H9 (cell line): ENCODE results near the gene DAAM1. TPM values are rescaled to one million over a fixed set of nuclear protein-coding genes. Genes with fewer than 3 reads are reported as not detected.

ENCODE experiments used
- DNase-seq: peaks from one replicate; pipeline ENCODE4 v3.0.0-alpha.2; 2017
- H2AFZ ChIP-seq: one replicate; pipeline ENCODE4 v1.6.1; 2013; ENCODE audit warnings: mild to moderate bottlenecking, low read length, control low read depth, moderate library complexity
- H2AK5ac ChIP-seq: 2 replicates; pipeline ENCODE4 v1.6.1; 2013; ENCODE audit warnings: low read length, control low read depth, mixed read lengths; ENCODE audit not compliant: insufficient read length
- H2BK120ac ChIP-seq: one replicate; pipeline ENCODE4 v1.6.1; 2013; ENCODE audit warnings: low read depth, mild to moderate bottlenecking, low read length, control low read depth, inconsistent platforms; ENCODE audit not compliant: poor library complexity, severe bottlenecking
- H2BK12ac ChIP-seq: 2 replicates; pipeline ENCODE4 v1.6.1; 2013; ENCODE audit warnings: low read length, control low read depth, mixed read lengths, low read depth; ENCODE audit not compliant: insufficient read length
- H2BK15ac ChIP-seq: 2 replicates; pipeline ENCODE4 v1.6.1; 2013; ENCODE audit warnings: low read depth, low read length, control low read depth
- H2BK20ac ChIP-seq: one replicate; pipeline ENCODE4 v1.6.1; 2013; ENCODE audit warnings: low read depth, mild to moderate bottlenecking, low read length, control low read depth, inconsistent platforms; ENCODE audit not compliant: poor library complexity, severe bottlenecking
- H2BK5ac ChIP-seq: 2 replicates; pipeline ENCODE4 v1.6.1; 2013; ENCODE audit warnings: low read length, control low read depth, mixed read lengths; ENCODE audit not compliant: insufficient read length
- H3K14ac ChIP-seq: 2 replicates; pipeline ENCODE4 v1.6.1; 2013; ENCODE audit warnings: low read length, control low read depth; ENCODE audit not compliant: insufficient read depth
- H3K18ac ChIP-seq: 2 replicates; pipeline ENCODE4 v1.6.1; 2013; ENCODE audit warnings: low read depth, mild to moderate bottlenecking, mixed read lengths, low read length, control low read depth; ENCODE audit not compliant: insufficient read length
- H3K23ac ChIP-seq: 2 replicates; pipeline ENCODE4 v1.6.1; 2013; ENCODE audit warnings: low read length, control low read depth, mixed read lengths, low read depth; ENCODE audit not compliant: insufficient read length
- H3K23me2 ChIP-seq: 2 replicates; pipeline ENCODE4 v1.6.1; 2013; ENCODE audit warnings: low read depth, mild to moderate bottlenecking, mixed read lengths, low read length, control low read depth; ENCODE audit not compliant: insufficient read length, poor library complexity, severe bottlenecking
- H3K27ac ChIP-seq: 2 replicates; pipeline ENCODE4 v1.5.1; 2013; ENCODE audit warnings: low read length, control low read depth, mixed read lengths, low read depth; ENCODE audit not compliant: insufficient read length
- H3K27me3 ChIP-seq: 2 replicates; pipeline ENCODE4 v1.6.1; 2013; ENCODE audit warnings: low read length, control low read depth, inconsistent platforms; ENCODE audit not compliant: insufficient read depth
- H3K4ac ChIP-seq: 2 replicates; pipeline ENCODE4 v1.6.1; 2013; ENCODE audit warnings: low read depth, mild to moderate bottlenecking, control low read depth, inconsistent platforms, low read length, moderate library complexity
- H3K4me1 ChIP-seq: 2 replicates; pipeline ENCODE4 v1.6.1; 2013; ENCODE audit warnings: low read length, control low read depth, inconsistent platforms; ENCODE audit not compliant: insufficient read depth
- H3K4me2 ChIP-seq: 2 replicates; pipeline ENCODE4 v1.6.1; 2013; ENCODE audit warnings: low read length, control low read depth, mixed read lengths; ENCODE audit not compliant: insufficient read length, insufficient read depth
- H3K56ac ChIP-seq: 2 replicates; pipeline ENCODE4 v1.6.1; 2013; ENCODE audit warnings: low read depth, mild to moderate bottlenecking, mixed read lengths, low read length, control low read depth; ENCODE audit not compliant: insufficient read length
- H3K79me1 ChIP-seq: 2 replicates; pipeline ENCODE4 v1.6.1; 2013; ENCODE audit warnings: low read depth, mild to moderate bottlenecking, moderate library complexity, low read length, control low read depth, inconsistent platforms; ENCODE audit not compliant: insufficient read depth, poor library complexity, severe bottlenecking
- H3K79me2 ChIP-seq: 2 replicates; pipeline ENCODE4 v1.6.1; 2013; ENCODE audit warnings: low read length, control low read depth, inconsistent platforms; ENCODE audit not compliant: insufficient read depth
- H3K9ac ChIP-seq: 2 replicates; pipeline ENCODE4 v1.6.1; 2013; ENCODE audit warnings: low read length, control low read depth, mixed read lengths; ENCODE audit not compliant: insufficient read length; ENCODE audit errors: extremely low read depth
- H3K9me3 ChIP-seq: one replicate; pipeline ENCODE4 v1.6.1; 2013; ENCODE audit warnings: low read depth, low read length, inconsistent platforms; ENCODE audit not compliant: control insufficient read depth
- H3T11ph ChIP-seq: one replicate; pipeline ENCODE4 v1.6.1; 2013; ENCODE audit warnings: mild to moderate bottlenecking, low read length, control low read depth, inconsistent platforms
- H4K20me1 ChIP-seq: one replicate; pipeline ENCODE4 v1.6.1; 2013; ENCODE audit not compliant: control insufficient read depth, insufficient read length, insufficient read depth
- H4K5ac ChIP-seq: 2 replicates; pipeline ENCODE4 v1.6.1; 2013; ENCODE audit warnings: low read depth, mild to moderate bottlenecking, mixed read lengths, low read length, control low read depth; ENCODE audit not compliant: insufficient read length
- H4K8ac ChIP-seq: replicated peaks from 2 replicates; pipeline ENCODE4 v1.6.1; 2013; ENCODE audit warnings: low read length, control low read depth, mixed read lengths, low read depth; ENCODE audit not compliant: insufficient read length
- H4K91ac ChIP-seq: 2 replicates; pipeline ENCODE4 v1.6.1; 2013; ENCODE audit warnings: low read depth, mild to moderate bottlenecking, moderate library complexity, mixed read lengths, low read length, control low read depth; ENCODE audit not compliant: insufficient read length
- H3K27ac Mint-ChIP-seq, 3 experiments: 2 replicates in 2 of 3; 3 replicates in 1 of 3; pipeline ENCODE4 v1.8.0; 2020 to 2021; ENCODE audit warnings: mixed read lengths in 3 of 3, mild to moderate bottlenecking in 1 of 3, moderate library complexity in 1 of 3
- H3K27me3 Mint-ChIP-seq: 2 replicates; pipeline ENCODE4 v1.8.0; 2021; ENCODE audit warnings: low read depth, mild to moderate bottlenecking, moderate library complexity, mixed read lengths
- H3K36me3 Mint-ChIP-seq, 3 experiments: 2 replicates in 2 of 3; 3 replicates in 1 of 3; pipeline ENCODE4 v1.8.0; 2020 to 2021; ENCODE audit warnings: low read depth in 3 of 3, mixed read lengths in 3 of 3; ENCODE audit not compliant: insufficient read depth in 1 of 3
- H3K4me1 Mint-ChIP-seq, 2 experiments: 2 replicates each; pipeline ENCODE4 v1.8.0; 2020; ENCODE audit warnings: mixed read lengths in 2 of 2
- H3K4me3 Mint-ChIP-seq, 2 experiments: 2 replicates in 1 of 2; 3 replicates in 1 of 2; pipeline ENCODE4 v1.8.0; 2020 to 2021; ENCODE audit warnings: mild to moderate bottlenecking in 2 of 2, mixed read lengths in 2 of 2, moderate library complexity in 1 of 2
- H3K9me3 Mint-ChIP-seq, 2 experiments: 2 replicates in 1 of 2; 3 replicates in 1 of 2; pipeline ENCODE4 v1.8.0; 2020; ENCODE audit warnings: mild to moderate bottlenecking in 2 of 2, mixed read lengths in 2 of 2, moderate library complexity in 1 of 2
- WGBS: extraction: QIAGEN DNeasy Blood & Tissue Kit; methylation state at CpG from one replicate; pipeline ENCODE4 v1.1.7; 2013; ENCODE audit warnings: missing lambda C conversion rate, low lambda C conversion rate, mixed read lengths; ENCODE audit not compliant: insufficient read length; ENCODE audit errors: extremely low coverage; 5-methylcytosine and 5-hydroxymethylcytosine counted together
- total RNA-seq: library from RNA; stranded (reverse); gene quantifications from 2 replicates; pipeline ENCODE4 v1.2.1, GENCODE V29; 2021
- TF ChIP-seq, protein P1 (sequence below): fragments of 200-600 bp; sonication (generic); conservative IDR thresholded peaks from 3 replicates; pipeline ENCODE4 v1.8.0; 2021; ENCODE audit warnings: antibody characterized with exemption, mild to moderate bottlenecking

DAAM1 gene
- total RNA-seq, 1 experiment from 2014 or later = 19.5 TPM

GRCh38 chr14:59271734-59272133, 83.3 kb downstream of the DAAM1 start:
- TF ChIP-seq, protein P1, sequence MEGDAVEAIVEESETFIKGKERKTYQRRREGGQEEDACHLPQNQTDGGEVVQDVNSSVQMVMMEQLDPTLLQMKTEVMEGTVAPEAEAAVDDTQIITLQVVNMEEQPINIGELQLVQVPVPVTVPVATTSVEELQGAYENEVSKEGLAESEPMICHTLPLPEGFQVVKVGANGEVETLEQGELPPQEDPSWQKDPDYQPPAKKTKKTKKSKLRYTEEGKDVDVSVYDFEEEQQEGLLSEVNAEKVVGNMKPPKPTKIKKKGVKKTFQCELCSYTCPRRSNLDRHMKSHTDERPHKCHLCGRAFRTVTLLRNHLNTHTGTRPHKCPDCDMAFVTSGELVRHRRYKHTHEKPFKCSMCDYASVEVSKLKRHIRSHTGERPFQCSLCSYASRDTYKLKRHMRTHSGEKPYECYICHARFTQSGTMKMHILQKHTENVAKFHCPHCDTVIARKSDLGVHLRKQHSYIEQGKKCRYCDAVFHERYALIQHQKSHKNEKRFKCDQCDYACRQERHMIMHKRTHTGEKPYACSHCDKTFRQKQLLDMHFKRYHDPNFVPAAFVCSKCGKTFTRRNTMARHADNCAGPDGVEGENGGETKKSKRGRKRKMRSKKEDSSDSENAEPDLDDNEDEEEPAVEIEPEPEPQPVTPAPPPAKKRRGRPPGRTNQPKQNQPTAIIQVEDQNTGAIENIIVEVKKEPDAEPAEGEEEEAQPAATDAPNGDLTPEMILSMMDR = no peak
- no peak overlapping the region for H3K18ac ChIP-seq
- no peak overlapping the region for H3K4me3 Mint-ChIP-seq
- H4K5ac ChIP-seq = no peak overlapping the region
- H2AFZ ChIP-seq = no peak overlapping the region
- H4K91ac ChIP-seq = no peak overlapping the region
- no peak overlapping the region for H2BK120ac ChIP-seq
- no peaks in the 10 kb centered on the region for H3K27me3 ChIP-seq
- H2BK5ac ChIP-seq = no peak overlapping the region
- peaks cover 3 to 8% of the 10 kb centered on the region in 2 experiments for H3K4me1 Mint-ChIP-seq
- no peaks in the 10 kb centered on the region for H3K79me2 ChIP-seq
- no peak overlapping the region for H2BK12ac ChIP-seq
- no peak overlapping the region for H2AK5ac ChIP-seq
- no peak for DNase-seq
- H3K23ac ChIP-seq = no peak overlapping the region
- no peaks in the 10 kb centered on the region for H3K27me3 Mint-ChIP-seq
- no peak overlapping the region for H4K8ac ChIP-seq
- no peak overlapping the region for H3T11ph ChIP-seq
- no peak overlapping the region for H2BK15ac ChIP-seq
- WGBS = no CpG with 5 or more reads among the region's 4 CpGs
- no peak overlapping the region for H2BK20ac ChIP-seq
- H3K9me3 ChIP-seq = no peaks in the 10 kb centered on the region
- H3K56ac ChIP-seq = no peak overlapping the region
- H3K23me2 ChIP-seq = no peaks in the 10 kb centered on the region
- H3K79me1 ChIP-seq = no peaks in the 10 kb centered on the region
- H3K14ac ChIP-seq = no peak overlapping the region
- peaks cover 0 to 1% (median 0%) of the 10 kb centered on the region in 3 experiments; a peak in 2 of 7 replicates for H3K36me3 Mint-ChIP-seq
- no peak overlapping the region for H3K27ac Mint-ChIP-seq
- H3K27ac ChIP-seq = no peak overlapping the region
- no peaks in the 10 kb centered on the region for H3K4me1 ChIP-seq
- H4K20me1 ChIP-seq = no peaks in the 10 kb centered on the region
- no peaks in the 10 kb centered on the region for H3K9me3 Mint-ChIP-seq
- no peak overlapping the region for H3K4me2 ChIP-seq
- no peak overlapping the region for H3K4ac ChIP-seq
- H3K9ac ChIP-seq = no peak overlapping the region
